ENCODE measurements around the gene EPC2. TPM values are rescaled to one million over a fixed set of nuclear protein-coding genes. Genes with fewer than 3 reads are reported as not detected.
"Not testable (repeated sequence)": the region's sequence is repeated elsewhere in the genome, so short reads cannot be mapped to it uniquely, and the experiment has no call there.

The EPC2 gene
- total RNA-seq, 2 experiments from 2014 or later = 26.1 to 26.5 TPM

DNA sequence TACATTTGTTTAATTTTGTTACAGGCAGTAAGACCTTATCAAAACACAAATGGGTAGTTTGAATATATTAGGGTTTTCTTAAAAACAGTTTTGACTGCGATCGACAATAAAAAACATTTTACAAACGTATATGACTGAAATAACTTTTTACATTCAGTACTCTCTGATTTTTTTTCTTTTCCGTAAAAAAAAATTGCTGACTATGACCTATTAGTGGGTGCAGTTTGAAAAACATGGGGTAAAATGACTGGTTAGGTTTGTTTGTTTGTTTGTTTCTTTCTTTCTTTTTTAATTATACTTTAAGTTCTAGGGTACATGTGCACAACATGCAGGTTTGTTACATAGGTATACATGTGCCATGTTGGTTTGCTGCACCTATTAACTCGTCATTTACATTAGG is 36.9 kb downstream of the EPC2 start:
- ChIA-PET POLR2A (no interaction called here), CTCF (no interaction called here)
- Mint-ChIP-seq H3K27ac (no peak overlapping the region), H3K4me3 (no peak overlapping the region), H3K4me1 (ENCODE audit: low read depth) (peaks cover 11% of the 10 kb centered on the region), H3K27me3 (ENCODE audit: low read depth) (no peaks in the 10 kb centered on the region), H3K36me3 (ENCODE audit: low read depth) (peaks cover 5% of the 10 kb centered on the region), H3K9me3 (ENCODE audit: insufficient read depth) (peaks cover 6% of the 10 kb centered on the region)
- ATAC-seq = no peak
- DNase-seq = no peak

DNA sequence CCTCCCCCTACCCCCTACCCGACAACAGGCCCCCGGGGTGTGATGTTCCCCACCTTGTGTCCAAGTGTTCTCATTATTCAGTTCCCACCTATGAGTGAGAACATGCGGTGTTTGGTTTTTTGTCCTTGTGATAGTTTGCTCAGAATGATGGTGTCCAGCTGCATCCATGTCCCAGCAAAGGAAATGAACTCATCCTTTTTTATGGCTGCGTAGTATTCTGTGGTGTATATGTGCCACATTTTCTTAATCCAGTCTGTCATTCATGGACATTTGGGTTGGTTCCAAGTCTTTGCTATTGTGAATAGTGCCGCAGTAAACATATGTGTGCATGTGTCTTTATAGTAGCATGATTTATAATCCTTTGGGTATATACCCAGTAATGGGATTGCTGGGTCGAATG is 37.3 kb downstream of the EPC2 start:
- CTCF ChIA-PET = not testable (repeated sequence)

DNA sequence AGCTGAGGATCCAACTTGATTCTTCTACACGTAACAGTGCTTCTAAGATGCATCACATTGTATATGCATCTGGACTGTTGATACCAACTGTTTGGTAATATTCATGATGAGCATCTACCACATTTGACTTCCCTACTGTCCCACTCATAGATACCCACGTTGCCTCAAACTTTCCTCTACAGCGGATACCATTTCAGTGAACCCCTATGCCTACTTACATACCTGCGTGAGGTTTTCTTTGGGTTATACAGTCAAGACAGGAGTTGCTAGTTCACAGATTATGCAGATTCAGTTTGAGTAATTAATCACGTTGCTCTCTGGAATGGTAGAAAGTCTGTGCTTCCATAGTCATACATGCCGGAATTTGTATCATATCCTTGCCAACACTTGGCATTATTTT is 40.0 kb downstream of the EPC2 start:
- no peak overlapping the region for H3K4me3 Mint-ChIP-seq
- H3K36me3 Mint-ChIP-seq (ENCODE audit: low read depth) = peaks cover 9% of the 10 kb centered on the region
- H3K9me3 Mint-ChIP-seq (ENCODE audit: insufficient read depth) = peaks cover 12% of the 10 kb centered on the region
- DNase-seq (no peak), ATAC-seq (no peak)
- no peak overlapping the region for H3K27ac Mint-ChIP-seq
- peaks cover 16% of the 10 kb centered on the region for H3K4me1 Mint-ChIP-seq (ENCODE audit: low read depth)
- no peaks in the 10 kb centered on the region for H3K27me3 Mint-ChIP-seq (ENCODE audit: low read depth)
- ChIA-PET POLR2A (no interaction called here), CTCF (no interaction called here)

More for the DNA sequence above, 37.3 kb downstream of the EPC2 start:
- H3K27me3 Mint-ChIP-seq (ENCODE audit: low read depth); H3K4me3 Mint-ChIP-seq; ATAC-seq; H3K27ac Mint-ChIP-seq; DNase-seq; H3K36me3 Mint-ChIP-seq (ENCODE audit: low read depth); POLR2A ChIA-PET; H3K9me3 Mint-ChIP-seq (ENCODE audit: insufficient read depth): not testable (repeated sequence)
- peaks cover 12% of the 10 kb centered on the region for H3K4me1 Mint-ChIP-seq (ENCODE audit: low read depth)

DNA sequence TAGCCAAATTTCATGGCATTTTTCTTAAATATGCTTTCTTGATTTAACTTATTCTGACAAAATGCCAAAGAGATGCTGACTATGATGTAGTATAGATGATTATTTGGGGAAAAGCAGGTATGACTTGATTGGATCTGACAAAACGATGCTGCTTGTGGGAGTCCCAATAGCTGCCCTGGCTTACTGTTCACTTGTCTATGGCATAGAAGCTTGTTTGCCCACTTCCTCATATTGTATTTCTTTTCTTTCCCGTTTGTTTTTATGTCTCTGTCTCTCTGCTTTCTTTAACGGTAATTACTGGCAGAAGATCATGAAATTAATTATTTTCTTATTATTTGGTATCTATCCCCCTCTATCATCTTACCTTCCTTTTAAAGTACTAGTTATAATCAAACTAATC is 43.0 kb downstream of the EPC2 start:
- Mint-ChIP-seq H3K27me3 (ENCODE audit: low read depth) (no peaks in the 10 kb centered on the region), H3K27ac (no peak overlapping the region), H3K4me1 (ENCODE audit: low read depth) (peaks cover 8% of the 10 kb centered on the region), H3K36me3 (ENCODE audit: low read depth) (peaks cover 22% of the 10 kb centered on the region), H3K9me3 (ENCODE audit: insufficient read depth) (peaks cover 10% of the 10 kb centered on the region), H3K4me3 (no peak overlapping the region)
- ChIA-PET CTCF (no interaction called here), POLR2A (no interaction called here)
- ATAC-seq = no peak
- no peak for DNase-seq

DNA sequence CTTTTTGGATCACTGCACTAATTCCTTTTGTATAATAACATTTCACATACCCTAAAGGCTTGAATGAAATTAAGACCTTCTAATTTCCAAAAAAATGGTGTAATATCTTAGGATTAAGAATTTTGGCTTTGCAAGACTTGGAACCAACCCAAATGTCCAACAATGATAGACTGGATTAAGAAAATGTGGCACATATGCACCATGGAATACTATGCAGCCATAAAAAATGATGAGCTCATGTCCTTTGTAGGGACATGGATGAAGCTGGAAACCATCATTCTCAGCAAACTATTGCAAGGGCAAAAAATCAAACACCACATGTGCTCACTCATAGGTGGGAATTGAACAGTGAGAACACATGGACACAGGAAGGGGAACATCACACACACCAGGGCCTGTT is 43.5 kb downstream of the EPC2 start:
- POLR2A ChIA-PET = not testable (repeated sequence)

DNA sequence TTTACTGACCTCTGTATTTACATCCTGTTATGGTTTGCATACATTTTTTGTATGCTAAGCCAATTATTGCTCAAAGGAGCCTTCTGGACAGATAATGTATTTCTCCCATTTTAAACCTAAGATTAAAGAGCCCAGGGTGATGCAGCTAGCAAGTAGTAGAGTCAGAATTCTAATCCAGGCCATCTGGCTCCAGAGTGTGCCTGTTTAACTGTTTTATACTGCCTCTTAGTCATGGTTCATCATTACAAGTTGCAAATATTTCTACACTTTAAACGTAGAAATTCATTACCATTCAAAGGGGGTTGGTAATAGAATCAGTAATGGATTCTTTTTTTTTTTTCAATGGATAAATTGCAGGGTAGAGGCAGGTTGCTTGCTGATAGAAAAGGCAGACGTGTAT is 52.4 kb downstream of the EPC2 start:
- Mint-ChIP-seq H3K27me3 (ENCODE audit: low read depth) (no peaks in the 10 kb centered on the region), H3K27ac (no peak overlapping the region), H3K36me3 (ENCODE audit: low read depth) (peaks cover 60% of the 10 kb centered on the region), H3K9me3 (ENCODE audit: insufficient read depth) (peaks cover 34% of the 10 kb centered on the region), H3K4me3 (no peak overlapping the region), H3K4me1 (ENCODE audit: low read depth) (no peaks in the 10 kb centered on the region)
- ChIA-PET POLR2A (no interaction called here), CTCF (no interaction called here)
- DNase-seq = no peak
- ATAC-seq = no peak

More for the DNA sequence above, 43.5 kb downstream of the EPC2 start:
- H3K27ac Mint-ChIP-seq; DNase-seq; H3K4me3 Mint-ChIP-seq; CTCF ChIA-PET; H3K9me3 Mint-ChIP-seq (ENCODE audit: insufficient read depth); H3K4me1 Mint-ChIP-seq (ENCODE audit: low read depth); H3K27me3 Mint-ChIP-seq (ENCODE audit: low read depth); ATAC-seq: not testable (repeated sequence)
- peaks cover 22% of the 10 kb centered on the region for H3K36me3 Mint-ChIP-seq (ENCODE audit: low read depth)

DNA sequence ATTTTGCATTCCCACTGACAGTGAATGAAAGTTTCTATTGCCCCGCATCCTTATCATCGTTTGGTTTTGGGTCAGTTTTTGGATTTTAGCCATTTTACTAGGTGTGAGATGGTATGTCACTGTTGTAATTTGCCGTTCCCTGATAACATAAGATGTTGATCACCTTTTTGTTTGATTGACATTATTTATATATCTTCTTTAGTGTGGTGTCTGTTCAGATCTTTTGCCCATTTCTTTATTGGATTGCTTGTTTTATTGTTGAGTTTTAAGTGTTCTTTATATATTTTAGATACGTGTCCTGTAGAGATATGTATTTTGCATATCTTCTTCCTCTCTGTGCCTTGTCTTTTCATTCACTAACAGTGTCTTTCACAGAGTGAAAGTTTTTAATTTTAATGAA is 55.3 kb downstream of the EPC2 start:
- DNase-seq (no peak), ATAC-seq (no peak)
- Mint-ChIP-seq H3K4me3 (no peak overlapping the region), H3K9me3 (ENCODE audit: insufficient read depth) (peaks cover 43% of the 10 kb centered on the region), H3K27ac (no peak overlapping the region), H3K27me3 (ENCODE audit: low read depth) (no peaks in the 10 kb centered on the region), H3K4me1 (ENCODE audit: low read depth) (no peaks in the 10 kb centered on the region), H3K36me3 (ENCODE audit: low read depth) (peaks cover 66% of the 10 kb centered on the region)
- ChIA-PET POLR2A (interaction anchor here (1.6 kb wide), 1 partner anchor 54 kb away, joined by 5 read pairs; no protein-coding TSS in a partner anchor), CTCF (interaction anchor here (0.9 kb wide), 1 partner anchor 9 kb away, joined by 4 read pairs; no protein-coding TSS in a partner anchor)

DNA sequence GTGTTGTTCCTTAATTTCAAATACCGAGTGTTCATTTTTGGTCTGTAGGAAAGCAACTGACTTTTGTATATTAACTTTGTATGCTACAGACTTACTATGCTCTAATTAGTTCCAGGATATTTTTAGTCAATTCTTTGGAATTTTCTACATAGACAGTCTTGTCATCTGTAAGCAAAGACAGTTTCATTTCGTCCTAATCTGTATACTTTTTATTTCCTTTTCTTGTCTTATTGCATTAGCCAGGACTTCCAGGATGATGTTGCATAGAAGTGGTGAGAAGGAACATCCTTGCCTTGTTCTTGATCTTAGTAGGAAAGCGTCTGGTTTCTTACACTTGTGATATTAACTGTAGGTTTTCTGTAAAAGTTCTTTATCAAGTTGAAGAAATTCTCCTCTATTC is 56.5 kb downstream of the EPC2 start:
- CTCF ChIA-PET = no interaction called here
- Mint-ChIP-seq H3K4me3 (no peak overlapping the region), H3K36me3 (ENCODE audit: low read depth) (peaks cover 65% of the 10 kb centered on the region)

DNA sequence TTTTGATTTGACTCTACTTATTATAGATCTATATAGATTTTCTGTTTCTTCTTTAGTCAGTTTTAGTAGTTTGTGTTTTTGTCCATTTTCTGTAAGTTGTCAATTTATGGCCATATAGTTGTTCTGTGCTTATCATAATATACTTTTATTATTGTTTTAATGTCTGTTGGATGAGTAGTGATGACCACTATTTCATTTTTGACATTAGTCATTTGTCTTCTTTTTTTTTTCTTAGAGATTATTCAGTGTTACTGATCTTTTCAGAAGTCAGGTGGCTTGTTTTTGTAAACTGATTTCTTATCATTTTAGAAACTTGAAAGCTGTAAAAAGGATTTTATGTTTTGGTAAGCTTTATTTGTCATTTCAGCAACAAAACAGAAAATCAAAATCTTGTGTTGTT is 57.3 kb downstream of the EPC2 start:
- no peak for ATAC-seq
- H3K27me3 Mint-ChIP-seq (ENCODE audit: low read depth) = no peaks in the 10 kb centered on the region
- peaks cover 50% of the 10 kb centered on the region for H3K9me3 Mint-ChIP-seq (ENCODE audit: insufficient read depth)
- peaks cover 71% of the 10 kb centered on the region for H3K36me3 Mint-ChIP-seq (ENCODE audit: low read depth)
- ChIA-PET CTCF (no interaction called here), POLR2A (no interaction called here)
- DNase-seq = no peak
- no peaks in the 10 kb centered on the region for H3K4me1 Mint-ChIP-seq (ENCODE audit: low read depth)
- no peak overlapping the region for H3K4me3 Mint-ChIP-seq
- H3K27ac Mint-ChIP-seq = no peak overlapping the region

More for the DNA sequence above, 56.5 kb downstream of the EPC2 start:
- ATAC-seq (no peak), DNase-seq (no peak)
- Mint-ChIP-seq H3K4me1 (ENCODE audit: low read depth) (no peaks in the 10 kb centered on the region), H3K27me3 (ENCODE audit: low read depth) (no peaks in the 10 kb centered on the region), H3K9me3 (ENCODE audit: insufficient read depth) (peaks cover 44% of the 10 kb centered on the region), H3K27ac (no peak overlapping the region)
- POLR2A ChIA-PET = no interaction called here

DNA sequence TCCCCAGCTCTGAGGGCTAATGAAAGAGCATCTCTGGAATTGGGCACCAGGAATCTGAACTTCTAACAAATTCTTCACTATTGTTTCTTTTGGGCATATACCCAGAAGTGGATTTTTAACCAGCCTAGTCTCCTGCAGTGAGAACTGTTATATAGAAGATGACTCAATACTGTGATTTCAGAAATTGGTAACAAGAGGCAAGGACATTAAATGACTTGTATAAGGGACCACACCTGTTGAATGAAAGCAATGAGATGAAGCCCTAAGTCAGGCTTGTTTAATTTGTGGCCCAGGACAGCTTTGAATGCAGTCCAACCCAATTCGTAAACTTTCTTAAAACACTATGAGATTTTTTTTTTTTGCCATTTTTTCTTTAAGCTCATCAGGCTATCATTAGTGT is 57.9 kb downstream of the EPC2 start:
- Mint-ChIP-seq H3K27ac (no peak overlapping the region), H3K4me1 (ENCODE audit: low read depth) (no peaks in the 10 kb centered on the region), H3K9me3 (ENCODE audit: insufficient read depth) (peaks cover 55% of the 10 kb centered on the region), H3K36me3 (ENCODE audit: low read depth) (peaks cover 72% of the 10 kb centered on the region), H3K4me3 (no peak overlapping the region), H3K27me3 (ENCODE audit: low read depth) (no peaks in the 10 kb centered on the region)
- DNase-seq (no peak), ATAC-seq (no peak)
- ChIA-PET CTCF (no interaction called here), POLR2A (no interaction called here)

DNA sequence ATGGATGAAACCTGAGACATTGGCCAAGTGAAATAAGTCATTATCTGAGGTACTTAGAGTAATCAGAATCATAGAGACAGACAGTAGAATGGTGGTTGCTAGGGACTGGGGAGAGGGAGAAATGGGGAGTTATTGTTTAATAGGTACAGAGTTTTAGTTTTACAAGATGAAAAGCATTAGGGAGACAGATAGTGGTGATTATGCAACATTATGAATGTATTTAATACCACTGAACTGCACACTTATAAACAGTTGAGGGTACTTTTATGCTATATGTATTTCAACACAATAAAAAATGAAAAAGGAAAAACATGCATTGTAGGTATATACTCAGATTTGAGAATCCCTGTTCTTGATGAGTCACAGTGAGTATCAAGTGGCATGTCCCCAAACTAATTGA is 59.7 kb downstream of the EPC2 start:
- Mint-ChIP-seq H3K27ac (no peak overlapping the region), H3K36me3 (ENCODE audit: low read depth) (peaks cover 69% of the 10 kb centered on the region), H3K9me3 (ENCODE audit: insufficient read depth) (peaks cover 55% of the 10 kb centered on the region), H3K4me3 (no peak overlapping the region), H3K4me1 (ENCODE audit: low read depth) (no peaks in the 10 kb centered on the region), H3K27me3 (ENCODE audit: low read depth) (no peaks in the 10 kb centered on the region)
- CTCF ChIA-PET = no interaction called here
- POLR2A ChIA-PET = no interaction called here
- ATAC-seq (no peak), DNase-seq (no peak)

DNA sequence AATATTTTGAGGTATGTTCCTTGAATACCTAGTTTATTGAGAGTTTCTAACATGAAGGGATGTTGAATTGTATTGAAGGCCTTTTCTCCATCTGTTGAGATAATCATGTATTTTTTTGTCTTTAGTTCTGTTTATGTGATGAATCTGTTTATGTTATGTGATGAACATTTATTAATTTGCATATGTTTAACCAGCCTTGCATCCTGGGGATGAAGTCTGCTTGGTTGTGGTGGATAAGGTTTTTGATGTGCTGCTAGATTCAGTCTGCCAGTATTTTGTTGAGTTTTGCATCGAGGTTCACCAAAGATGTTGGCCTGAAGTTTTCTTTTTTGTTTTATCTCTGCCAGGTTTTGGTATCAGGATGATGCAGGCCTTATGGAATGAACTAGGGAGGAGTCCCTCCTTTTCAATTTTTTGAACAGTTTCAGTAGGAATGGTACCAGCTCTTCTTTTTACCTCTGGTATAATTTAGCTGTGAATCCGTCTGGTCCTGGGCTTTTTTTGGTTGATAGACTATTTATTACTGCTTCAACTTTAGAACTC is 71.9 kb downstream of the EPC2 start:
- Mint-ChIP-seq H3K36me3 (ENCODE audit: low read depth) (peaks cover 43% of the 10 kb centered on the region), H3K27ac (no peak overlapping the region), H3K27me3 (ENCODE audit: low read depth) (no peaks in the 10 kb centered on the region), H3K9me3 (ENCODE audit: insufficient read depth) (peaks cover 19% of the 10 kb centered on the region), H3K4me3 (no peak overlapping the region), H3K4me1 (ENCODE audit: low read depth) (peaks cover 26% of the 10 kb centered on the region)
- ChIA-PET POLR2A (no interaction called here), CTCF (no interaction called here)
- DNase-seq (no peak), ATAC-seq (no peak)

DNA sequence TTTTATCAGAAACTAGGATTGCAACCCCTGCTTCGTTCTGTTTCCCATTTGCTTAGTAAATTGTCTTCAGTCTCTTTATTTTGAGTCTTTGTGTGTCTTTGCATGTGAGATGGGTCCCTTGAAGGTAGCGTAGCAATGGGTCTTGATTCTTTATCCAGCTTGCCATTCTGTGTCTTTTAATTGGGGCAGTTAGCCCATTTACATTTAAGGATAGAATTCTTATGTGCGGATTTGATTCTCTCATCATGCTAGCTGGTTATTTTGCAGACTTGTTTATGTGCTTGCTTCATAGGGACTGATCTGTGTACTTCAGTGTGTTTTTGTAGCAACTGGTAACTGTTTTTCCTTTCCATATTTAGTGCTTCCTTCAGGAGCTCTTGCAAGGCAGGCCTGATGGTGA is 73.5 kb downstream of the EPC2 start:
- Mint-ChIP-seq H3K36me3 (ENCODE audit: low read depth) (peaks cover 39% of the 10 kb centered on the region), H3K4me1 (ENCODE audit: low read depth) (peaks cover 28% of the 10 kb centered on the region)
- CTCF ChIA-PET = no interaction called here

More for the DNA sequence above, 73.5 kb downstream of the EPC2 start:
- ATAC-seq (no peak), DNase-seq (no peak)
- Mint-ChIP-seq H3K4me3 (no peak overlapping the region), H3K27me3 (ENCODE audit: low read depth) (no peaks in the 10 kb centered on the region), H3K9me3 (ENCODE audit: insufficient read depth) (peaks cover 19% of the 10 kb centered on the region), H3K27ac (no peak overlapping the region)
- POLR2A ChIA-PET = no interaction called here
